ENCODE results near the gene SPAG5.
"Not testable (repeated sequence)": the region's sequence is repeated elsewhere in the genome, so short reads cannot be mapped to it uniquely, and the experiment has no call there.

GRCh38 chr17:28604031-28604430, 5.2 kb upstream of the SPAG5 start:
- not testable (repeated sequence) for TF ChIP-seq CTCF, POLR2A, POLR2AphosphoS5 (IDR thresholded peaks at IDR 0.05)

Measured in prostate gland (tissue), 2 donors.